AG04450 (cell line): Measurements from ENCODE around the gene CDK11B. TPM values are rescaled to one million over a fixed set of nuclear protein-coding genes. Genes with fewer than 3 reads are reported as not detected.
"Not testable (repeated sequence)": the region's sequence is repeated elsewhere in the genome, so short reads cannot be mapped to it uniquely, and the experiment has no call there.

ENCODE experiments used
- CTCF ChIA-PET: fragments of 300-600, 350-600 bp; formaldehyde crosslinking; extraction: SDS; loops from one replicate; lab custom pipeline; 2022; ENCODE audit warnings: antibody characterized with exemption, inconsistent platforms; lab: Charles Lee
- POLR2A ChIA-PET: fragments of 350-600 bp; formaldehyde crosslinking; extraction: SDS; loops from one replicate; lab custom pipeline; 2021; ENCODE audit warnings: antibody characterized with exemption, inconsistent platforms; lab: Yijun Ruan, JAX
- DNase-seq: peaks from one replicate; pipeline ENCODE4 v3.0.0-alpha.2; 2011; ENCODE audit warnings: low read depth, low spot score
- H3K27ac ChIP-seq: one replicate; pipeline ENCODE4 v1.5.1; 2012; ENCODE audit warnings: low read depth, low read length, control low read depth
- H3K27me3 ChIP-seq: one replicate; pipeline ENCODE4 v1.6.0; 2012; ENCODE audit warnings: low read length; ENCODE audit not compliant: control insufficient read depth, insufficient read depth
- H3K4me3 ChIP-seq: 2 replicates; pipeline ENCODE4 v1.5.1; 2011; ENCODE audit warnings: mild to moderate bottlenecking, low read depth, low read length, control low read depth
- H3K9me3 ChIP-seq: 2 replicates; pipeline ENCODE4 v1.5.1; 2012; ENCODE audit warnings: low read length; ENCODE audit not compliant: control insufficient read depth, insufficient read depth
- CTCF ChIP-seq: IDR thresholded peaks from 2 replicates; pipeline ENCODE4 v1.5.1; 2011; ENCODE audit warnings: low read depth, low read length, control low read depth, inconsistent platforms
- polyA plus RNA-seq: library from polyadenylated mRNA; depleted of rRNA; stranded (reverse); fragments of >200 nt; gene quantifications from 2 replicates; pipeline ENCODE4 v1.2.3, GENCODE V29; 2011

Gene CDK11B
- polyA plus RNA-seq, 1 experiment, result 6.7 TPM

DNA sequence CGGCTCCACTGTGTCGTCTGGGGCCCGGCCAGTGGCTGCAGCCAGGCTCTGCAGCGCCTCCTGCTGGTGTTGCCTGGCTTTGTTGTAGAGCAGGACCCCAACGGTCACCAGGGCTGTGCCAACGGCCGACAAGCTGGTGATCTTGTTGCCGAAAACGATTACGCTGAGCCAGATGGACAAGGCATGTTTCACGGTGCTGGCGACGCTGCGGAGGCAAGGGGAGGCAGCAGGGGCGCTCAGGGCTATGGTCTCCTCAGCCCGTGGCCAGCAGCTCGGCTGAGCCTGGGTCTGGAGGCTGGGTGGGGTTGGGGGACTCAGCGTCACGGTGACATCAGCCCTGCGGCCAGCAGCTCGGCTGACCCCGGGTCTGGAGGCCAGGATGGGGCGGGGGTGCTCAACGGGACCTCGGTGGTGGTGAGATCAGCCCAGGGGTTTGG lies 7.0 kb upstream of the CDK11B start:
- no peaks in the 10 kb centered on the region for H3K9me3 ChIP-seq
- H3K27me3 ChIP-seq, result no peaks in the 10 kb centered on the region
- TF ChIP-seq CTCF, result peak; percentile 43
- H3K4me3 ChIP-seq, result no peak overlapping the region
- DNase-seq, result no peak
- no peak overlapping the region for H3K27ac ChIP-seq
- CTCF ChIA-PET, result interaction anchor here (1.6 kb wide), 1 partner anchor 13 kb away, joined by 5 read pairs; no protein-coding TSS in a partner anchor
- POLR2A ChIA-PET, result no interaction called here

DNA sequence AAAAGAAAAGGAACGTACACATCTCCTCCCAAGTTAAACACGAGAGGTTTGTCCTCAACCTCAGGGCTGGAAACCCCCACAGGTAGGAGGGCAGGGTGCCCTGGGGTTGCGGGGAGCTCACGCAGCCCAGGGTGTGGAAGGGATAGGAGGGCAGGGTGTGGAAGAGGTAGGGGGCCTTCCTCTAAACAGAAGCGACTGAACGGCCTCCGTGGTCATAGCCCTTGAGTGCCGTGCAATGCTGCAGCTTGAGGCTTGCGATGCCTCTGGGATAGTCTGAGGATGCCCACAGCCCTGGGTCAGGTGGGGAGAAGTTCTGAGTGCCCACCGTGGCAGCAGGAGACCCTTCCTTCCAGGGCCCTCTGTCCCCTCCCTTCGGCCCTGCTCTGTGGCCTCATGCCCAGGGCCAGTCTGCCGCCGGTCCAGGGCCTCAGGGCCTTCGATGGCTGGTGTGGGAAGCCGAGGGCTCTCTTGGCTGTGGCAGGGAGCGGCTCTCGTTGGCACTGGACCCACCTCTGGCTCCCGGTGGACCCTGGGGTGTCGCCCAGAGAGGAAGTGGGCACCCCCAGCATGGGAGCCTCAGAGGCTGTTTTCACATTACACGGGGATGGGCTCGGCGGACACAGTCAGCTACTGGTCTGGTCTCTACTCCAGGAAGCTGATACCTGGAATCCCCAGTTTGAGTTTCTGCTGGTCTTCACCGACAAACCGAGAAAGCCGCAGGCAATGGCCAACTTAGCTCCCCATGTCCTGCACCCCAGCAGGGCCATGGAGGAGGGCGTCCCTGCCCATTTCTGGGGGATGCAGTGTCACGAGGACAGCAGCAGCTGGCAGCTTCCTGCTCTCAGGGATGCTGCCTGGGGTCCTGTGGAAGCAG lies 6.4 kb upstream of the CDK11B start:
- Histone ChIP-seq H3K4me3 (no peak overlapping the region), H3K9me3 (no peaks in the 10 kb centered on the region), H3K27ac (no peak overlapping the region), H3K27me3 (no peaks in the 10 kb centered on the region)
- TF ChIP-seq CTCF, result no peak
- POLR2A ChIA-PET, result no interaction called here
- no peak for DNase-seq
- CTCF ChIA-PET, result interaction anchor here (1.6 kb wide), 1 partner anchor 14 kb away, joined by 5 read pairs; no protein-coding TSS in a partner anchor

DNA sequence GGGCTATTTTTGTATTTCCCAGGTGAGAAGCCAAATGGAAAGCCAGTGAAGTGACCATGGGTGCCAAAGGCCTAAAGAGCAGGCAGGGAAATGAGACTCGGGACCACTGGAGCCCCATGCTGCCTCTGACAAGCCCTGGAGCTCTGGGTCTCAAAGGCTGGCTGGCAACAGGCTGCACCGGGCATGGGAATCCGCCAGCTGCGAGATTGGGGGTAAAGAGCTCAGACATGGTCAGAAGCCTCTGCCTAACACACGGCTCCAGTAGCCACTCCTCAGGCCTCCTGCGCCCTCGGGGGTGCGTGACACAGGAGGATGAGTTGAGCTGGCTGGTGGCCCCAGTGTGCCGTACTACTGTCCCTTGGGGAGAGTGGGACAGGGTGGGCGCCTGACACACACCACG lies 5.5 kb upstream of the CDK11B start:
- CTCF ChIA-PET, H3K9me3 ChIP-seq, H3K27ac ChIP-seq, H3K27me3 ChIP-seq, H3K4me3 ChIP-seq, DNase-seq, POLR2A ChIA-PET: not testable (repeated sequence)

GRCh38 chr1:1662830-1663560 lies 4.2 kb upstream of the CDK11B start:
- POLR2A ChIA-PET, H3K27me3 ChIP-seq, DNase-seq, CTCF ChIA-PET, H3K9me3 ChIP-seq, H3K4me3 ChIP-seq: not testable (repeated sequence)
- peak overlapping the region; percentile 61 for H3K27ac ChIP-seq

- H3K27ac ChIP-seq, result peak overlapping the region; percentile 61
- H3K27me3 ChIP-seq, POLR2A ChIA-PET, DNase-seq, H3K9me3 ChIP-seq, H3K4me3 ChIP-seq, CTCF ChIA-PET: not testable (repeated sequence)
Observed at GRCh38 chr1:1662392-1662791, 3.6 kb upstream of the CDK11B start.

DNA sequence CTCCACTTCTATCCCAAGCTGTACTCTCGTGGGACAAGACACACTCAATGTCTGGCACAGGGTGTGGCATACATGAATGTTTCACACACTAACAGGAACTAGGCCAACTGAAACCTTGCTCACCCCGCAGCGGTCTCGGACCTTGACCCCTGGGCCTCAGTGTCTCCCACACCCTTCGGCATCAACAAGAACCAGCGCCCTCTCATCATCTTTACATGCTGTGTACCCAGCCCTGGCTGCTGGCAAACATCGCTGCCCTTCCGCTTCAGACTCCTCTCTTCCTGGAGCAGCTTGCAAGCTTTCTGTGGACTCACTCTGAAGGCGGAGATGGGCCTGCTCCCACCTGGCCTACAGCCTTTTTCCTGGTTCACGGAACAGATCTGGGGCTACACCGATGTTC lies 10.5 kb downstream of the CDK11B start:
- POLR2A ChIA-PET, H3K4me3 ChIP-seq, H3K27me3 ChIP-seq, CTCF ChIA-PET, H3K9me3 ChIP-seq, H3K27ac ChIP-seq, DNase-seq: not testable (repeated sequence)

DNA sequence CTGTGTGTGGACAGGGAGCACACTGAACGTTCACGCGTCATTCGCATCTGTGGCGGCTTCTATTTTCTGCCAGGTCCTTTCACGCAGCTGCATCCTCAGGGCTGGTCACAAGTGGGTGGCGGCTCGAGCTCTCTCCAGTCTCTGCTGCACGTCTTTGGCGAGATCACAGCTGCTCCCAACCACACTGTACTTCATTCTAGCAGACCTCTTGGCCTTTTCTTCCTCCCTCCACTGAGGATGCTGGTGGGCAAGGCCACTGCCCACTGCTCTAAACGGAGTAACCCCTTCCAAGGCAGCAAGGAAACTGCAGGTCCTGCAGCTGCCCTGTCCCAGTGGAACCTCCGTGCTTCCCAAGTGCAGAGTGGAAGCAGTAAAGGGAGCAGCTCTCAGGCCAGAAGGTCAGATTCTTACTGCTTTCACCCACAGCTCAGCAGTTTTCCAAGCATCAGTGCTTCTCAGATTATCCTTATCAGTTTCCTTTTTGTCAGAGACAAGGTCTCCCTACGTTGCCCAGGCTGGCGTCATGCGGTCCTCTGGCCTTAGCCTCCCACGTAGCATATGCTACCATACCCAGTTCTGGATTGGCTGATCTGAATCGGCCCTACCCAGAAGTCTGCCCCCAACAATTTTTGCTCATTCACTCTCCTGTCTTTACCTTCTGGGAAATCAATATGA lies 11.1 kb downstream of the CDK11B start:
- DNase-seq, POLR2A ChIA-PET: not testable (repeated sequence)

GRCh38 chr1:1646326-1646725 lies 12.5 kb downstream of the CDK11B start:
- DNase-seq, POLR2A ChIA-PET, CTCF ChIA-PET, H3K4me3 ChIP-seq, H3K27ac ChIP-seq, H3K9me3 ChIP-seq, H3K27me3 ChIP-seq: not testable (repeated sequence)

More for the DNA sequence above, 11.1 kb downstream of the CDK11B start:
- CTCF ChIA-PET, H3K4me3 ChIP-seq, H3K27me3 ChIP-seq, H3K27ac ChIP-seq, H3K9me3 ChIP-seq: not testable (repeated sequence)

DNA sequence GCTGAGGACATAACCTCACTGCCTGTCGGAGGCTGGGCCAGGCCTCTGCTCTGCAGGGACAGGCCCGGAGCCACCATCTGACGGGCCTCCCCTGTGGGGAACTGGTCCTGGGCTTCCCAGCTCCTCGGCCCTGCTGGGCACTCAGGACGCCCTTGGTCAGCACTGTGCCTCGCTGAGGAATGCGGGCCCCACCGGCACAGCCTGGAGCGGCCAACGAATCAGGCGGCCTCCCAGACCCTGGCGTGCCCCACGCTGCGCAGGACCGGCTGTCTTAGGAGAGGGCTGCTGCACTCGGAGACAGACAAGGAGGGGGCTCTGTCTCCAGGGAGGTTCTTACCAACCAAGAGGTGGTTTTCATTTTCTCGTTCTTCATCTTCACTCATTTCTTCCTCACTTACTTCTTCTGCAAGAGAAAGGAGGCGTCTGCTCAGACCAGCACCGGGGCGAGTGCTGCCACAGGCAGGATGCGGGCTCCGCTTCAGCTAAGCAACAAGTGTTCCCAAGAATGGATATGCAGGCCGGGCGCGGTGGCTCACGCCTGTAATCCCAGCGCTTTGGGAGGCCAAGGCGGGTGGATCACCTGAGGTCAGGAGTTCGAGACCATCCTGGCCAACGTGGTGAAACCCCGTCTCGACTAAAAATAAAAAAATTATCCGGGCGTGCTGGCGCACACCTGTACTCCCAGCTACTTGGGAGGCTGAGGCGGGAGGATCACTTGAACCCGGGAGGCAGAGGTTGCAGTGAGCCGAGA lies 17.9 kb downstream of the CDK11B start:
- H3K27ac ChIP-seq, DNase-seq, H3K9me3 ChIP-seq, POLR2A ChIA-PET, H3K27me3 ChIP-seq, H3K4me3 ChIP-seq, CTCF ChIA-PET: not testable (repeated sequence)
